ENCODE measurements around the gene DYNLT2B. TPM values are rescaled to one million over a fixed set of nuclear protein-coding genes. Genes with fewer than 3 reads are reported as not detected.
A peak's percentile ranks its signal among the peaks of the same experiment; 100 is the strongest.

The DYNLT2B gene
- total RNA-seq, 1 donor from 2014 or later: 18.5 TPM

DNA sequence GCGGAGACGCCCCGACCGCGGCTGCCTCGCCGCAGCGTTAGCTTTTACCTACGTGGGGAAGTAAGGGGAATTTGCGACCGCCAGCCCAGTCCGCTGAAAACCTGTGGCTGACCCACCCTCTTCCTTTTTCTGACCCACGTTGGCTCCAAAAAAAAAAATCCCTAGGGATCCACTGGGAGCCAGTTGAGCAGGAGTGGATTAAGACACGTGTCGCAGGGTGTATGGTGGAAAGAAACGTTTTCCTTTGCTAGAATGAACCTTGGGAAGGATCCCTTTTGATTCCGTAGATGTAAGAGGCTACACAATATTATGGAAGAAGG lies 29.9 kb downstream of the DYNLT2B start:
- H3K27ac Mint-ChIP-seq: peak overlapping the region; percentile 90

GRCh38 chr3:196287440-196288140 lies 30.4 kb downstream of the DYNLT2B start, which contains the start of gene PCYT1A:
PCYT1A (minus strand) TSS chr3:196287726; CDS start chr3:196270531, 17,195 bp downstream.
- peak within 1 kb of the TSS; percentile 97 for H3K4me3 Mint-ChIP-seq

More for the DNA sequence above, 29.9 kb downstream of the DYNLT2B start:
- TF ChIP-seq, protein P1, sequence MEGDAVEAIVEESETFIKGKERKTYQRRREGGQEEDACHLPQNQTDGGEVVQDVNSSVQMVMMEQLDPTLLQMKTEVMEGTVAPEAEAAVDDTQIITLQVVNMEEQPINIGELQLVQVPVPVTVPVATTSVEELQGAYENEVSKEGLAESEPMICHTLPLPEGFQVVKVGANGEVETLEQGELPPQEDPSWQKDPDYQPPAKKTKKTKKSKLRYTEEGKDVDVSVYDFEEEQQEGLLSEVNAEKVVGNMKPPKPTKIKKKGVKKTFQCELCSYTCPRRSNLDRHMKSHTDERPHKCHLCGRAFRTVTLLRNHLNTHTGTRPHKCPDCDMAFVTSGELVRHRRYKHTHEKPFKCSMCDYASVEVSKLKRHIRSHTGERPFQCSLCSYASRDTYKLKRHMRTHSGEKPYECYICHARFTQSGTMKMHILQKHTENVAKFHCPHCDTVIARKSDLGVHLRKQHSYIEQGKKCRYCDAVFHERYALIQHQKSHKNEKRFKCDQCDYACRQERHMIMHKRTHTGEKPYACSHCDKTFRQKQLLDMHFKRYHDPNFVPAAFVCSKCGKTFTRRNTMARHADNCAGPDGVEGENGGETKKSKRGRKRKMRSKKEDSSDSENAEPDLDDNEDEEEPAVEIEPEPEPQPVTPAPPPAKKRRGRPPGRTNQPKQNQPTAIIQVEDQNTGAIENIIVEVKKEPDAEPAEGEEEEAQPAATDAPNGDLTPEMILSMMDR (IDR thresholded peaks at IDR 0.05; ENCODE audit: unreplicated experiment): no peak
- Mint-ChIP-seq H3K36me3 (peaks cover 2% of the 10 kb centered on the region), H3K4me1 (peaks cover 22% of the 10 kb centered on the region), H3K4me3 (peak overlapping the region; percentile 97), H3K27me3 (ENCODE audit: low read depth) (no peaks in the 10 kb centered on the region), H3K9me3 (no peaks in the 10 kb centered on the region)
- DNase-seq (ENCODE audit: low spot score in 2 of 2, unreplicated experiment in 2 of 2): no peak

GRCh38 chr3:196287090-196287439 lies 31.0 kb downstream of the DYNLT2B start:
- DNase-seq (ENCODE audit: low spot score in 2 of 2, unreplicated experiment in 2 of 2): peak in 1 of 2 experiments; percentile 38
- H3K36me3 Mint-ChIP-seq: peaks cover 2% of the 10 kb centered on the region
- TF ChIP-seq, protein P1 (IDR thresholded peaks at IDR 0.05; ENCODE audit: unreplicated experiment): no peak
- no peaks in the 10 kb centered on the region for H3K27me3 Mint-ChIP-seq (ENCODE audit: low read depth)
- H3K4me3 Mint-ChIP-seq: peak overlapping the region; percentile 97
- peaks cover 22% of the 10 kb centered on the region for H3K4me1 Mint-ChIP-seq
- H3K9me3 Mint-ChIP-seq: no peaks in the 10 kb centered on the region
- H3K27ac Mint-ChIP-seq: peak overlapping the region; percentile 98

More at GRCh38 chr3:196287440-196288140, 30.4 kb downstream of the DYNLT2B start, which contains the start of gene PCYT1A:
- peak within 1 kb of the TSS; percentile 98 for H3K27ac Mint-ChIP-seq
- H3K9me3 Mint-ChIP-seq: no peaks in the 10 kb centered on the region
- no peaks in the 10 kb centered on the region for H3K27me3 Mint-ChIP-seq (ENCODE audit: low read depth)
- peaks cover 2% of the 10 kb centered on the region for H3K36me3 Mint-ChIP-seq
- DNase-seq (ENCODE audit: low spot score in 2 of 2, unreplicated experiment in 2 of 2): peak; percentile 63 to 79
- H3K4me1 Mint-ChIP-seq: peaks cover 22% of the 10 kb centered on the region
- TF ChIP-seq, protein P1 (IDR thresholded peaks at IDR 0.05; ENCODE audit: unreplicated experiment): no peak

DNA sequence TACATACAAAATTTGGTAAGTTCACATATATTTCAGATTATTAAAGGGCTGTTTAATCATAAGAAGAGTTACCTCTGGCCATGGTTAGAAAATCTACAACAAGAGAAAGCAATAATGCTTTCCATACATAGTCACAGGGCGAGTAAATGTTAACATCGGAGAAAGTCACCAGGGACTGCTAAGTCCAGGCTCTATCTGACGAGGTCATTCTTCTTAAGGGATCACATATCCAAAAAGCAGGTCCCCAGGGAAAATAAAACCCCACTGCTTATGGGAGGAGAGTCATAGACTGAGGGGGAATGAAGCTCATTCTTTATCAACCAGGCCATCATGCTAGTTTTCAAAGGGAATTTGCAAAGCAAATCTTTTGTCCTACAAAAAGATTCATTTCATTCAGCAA lies 33.6 kb downstream of the DYNLT2B start:
- H3K4me1 Mint-ChIP-seq: peaks cover 27% of the 10 kb centered on the region
- no peak overlapping the region for H3K27ac Mint-ChIP-seq
- DNase-seq (ENCODE audit: low spot score in 2 of 2, unreplicated experiment in 2 of 2): no peak
- peaks cover 2% of the 10 kb centered on the region for H3K36me3 Mint-ChIP-seq
- no peak overlapping the region for H3K4me3 Mint-ChIP-seq
- TF ChIP-seq, protein P1 (IDR thresholded peaks at IDR 0.05; ENCODE audit: unreplicated experiment): no peak
- H3K9me3 Mint-ChIP-seq: no peaks in the 10 kb centered on the region
- no peaks in the 10 kb centered on the region for H3K27me3 Mint-ChIP-seq (ENCODE audit: low read depth)

- no peak overlapping the region for H3K4me3 Mint-ChIP-seq
- no peaks in the 10 kb centered on the region for H3K27me3 Mint-ChIP-seq (ENCODE audit: low read depth)
- H3K4me1 Mint-ChIP-seq: peaks cover 24% of the 10 kb centered on the region
- DNase-seq (ENCODE audit: low spot score in 2 of 2, unreplicated experiment in 2 of 2): no peak
- no peak overlapping the region for H3K27ac Mint-ChIP-seq
- no peaks in the 10 kb centered on the region for H3K9me3 Mint-ChIP-seq
- peaks cover 4% of the 10 kb centered on the region for H3K36me3 Mint-ChIP-seq
- TF ChIP-seq, protein P1 (IDR thresholded peaks at IDR 0.05; ENCODE audit: unreplicated experiment): no peak
Observed at GRCh38 chr3:196281962-196282361, 36.1 kb downstream of the DYNLT2B start.

Data from mesothelial cell of epicardium (in vitro differentiated cells).